ENCODE data around the gene TPGS1.

TPGS1 gene

DNA sequence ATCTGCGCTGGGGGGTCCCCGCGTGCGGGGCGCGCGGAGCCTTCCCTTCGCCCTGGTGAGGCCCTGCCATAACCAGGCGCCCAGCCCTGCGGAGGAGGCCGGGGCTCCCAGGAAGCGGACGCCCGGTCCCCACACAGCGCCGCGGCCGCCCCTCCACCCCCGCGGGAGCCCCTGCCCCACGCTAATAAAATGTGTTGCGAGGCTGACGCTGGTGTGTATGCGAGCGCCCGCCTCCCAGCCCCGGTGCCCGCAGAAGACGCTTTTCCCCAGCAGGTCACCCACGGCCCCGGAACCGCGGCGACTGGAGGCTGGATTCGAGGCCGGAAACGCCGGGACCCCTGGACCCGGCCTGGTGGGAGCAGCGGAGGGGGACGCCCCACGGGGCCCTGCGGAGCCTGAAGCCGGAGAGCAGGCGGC, 12.2 kb downstream of the TPGS1 start:
- no peak for DNase-seq (ENCODE audit: low spot score)

GRCh38 chr19:522726-523125, 15.4 kb downstream of the TPGS1 start:
- DNase-seq (ENCODE audit: low spot score), result no peak

- no peak for DNase-seq (ENCODE audit: low spot score)
Measured at GRCh38 chr19:524062-524674, 16.9 kb downstream of the TPGS1 start.

DNA sequence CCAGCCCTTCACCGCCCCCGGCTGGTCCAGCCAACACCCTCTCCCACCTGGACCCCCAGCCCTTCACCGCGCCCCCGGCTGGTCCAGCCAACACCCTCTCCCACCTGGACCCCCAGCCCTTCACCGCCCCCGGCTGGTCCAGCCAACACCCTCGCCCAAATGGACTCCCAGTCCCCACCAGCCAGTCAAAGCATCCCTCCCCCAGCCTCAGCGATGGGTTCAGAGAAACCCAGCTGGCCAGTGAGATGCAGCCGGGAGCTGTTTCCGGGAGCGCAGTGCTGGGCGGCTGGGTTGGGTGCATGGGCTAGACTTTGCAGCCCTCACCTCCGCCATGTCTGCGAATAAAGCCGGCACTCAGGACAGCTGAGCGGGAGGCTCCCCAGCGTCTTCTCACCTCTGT, 17.7 kb downstream of the TPGS1 start:
- DNase-seq (ENCODE audit: low spot score), result no peak

DNA sequence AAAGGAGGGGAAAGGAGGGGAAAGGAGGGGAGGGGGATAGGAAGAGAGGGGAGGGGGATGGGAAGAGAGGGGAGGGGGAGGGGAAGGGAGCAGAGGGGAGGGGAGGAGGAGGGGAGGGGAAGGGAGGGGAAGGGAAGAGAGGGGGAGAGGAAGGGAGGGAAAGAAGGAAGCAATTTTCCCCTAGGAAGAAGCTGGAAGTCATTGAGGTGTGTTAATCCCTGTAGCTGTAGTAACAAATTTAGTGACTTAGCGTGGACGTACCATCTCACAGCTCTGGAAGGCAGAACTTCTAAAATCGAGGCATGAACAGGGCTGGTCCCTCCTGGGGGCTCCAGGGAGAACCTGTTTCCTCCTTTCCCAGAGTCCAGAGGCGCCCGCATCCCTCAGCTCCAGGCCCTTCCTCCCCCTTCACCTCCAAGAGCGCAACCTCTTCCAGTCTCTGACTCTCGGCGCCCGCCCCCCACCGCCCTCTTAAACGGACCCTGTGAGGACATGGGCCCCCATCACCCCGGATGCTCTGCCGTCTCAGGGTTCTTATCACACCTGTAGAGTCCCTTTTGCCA, 18.6 kb downstream of the TPGS1 start:
- DNase-seq (ENCODE audit: low spot score), result no peak

DNA sequence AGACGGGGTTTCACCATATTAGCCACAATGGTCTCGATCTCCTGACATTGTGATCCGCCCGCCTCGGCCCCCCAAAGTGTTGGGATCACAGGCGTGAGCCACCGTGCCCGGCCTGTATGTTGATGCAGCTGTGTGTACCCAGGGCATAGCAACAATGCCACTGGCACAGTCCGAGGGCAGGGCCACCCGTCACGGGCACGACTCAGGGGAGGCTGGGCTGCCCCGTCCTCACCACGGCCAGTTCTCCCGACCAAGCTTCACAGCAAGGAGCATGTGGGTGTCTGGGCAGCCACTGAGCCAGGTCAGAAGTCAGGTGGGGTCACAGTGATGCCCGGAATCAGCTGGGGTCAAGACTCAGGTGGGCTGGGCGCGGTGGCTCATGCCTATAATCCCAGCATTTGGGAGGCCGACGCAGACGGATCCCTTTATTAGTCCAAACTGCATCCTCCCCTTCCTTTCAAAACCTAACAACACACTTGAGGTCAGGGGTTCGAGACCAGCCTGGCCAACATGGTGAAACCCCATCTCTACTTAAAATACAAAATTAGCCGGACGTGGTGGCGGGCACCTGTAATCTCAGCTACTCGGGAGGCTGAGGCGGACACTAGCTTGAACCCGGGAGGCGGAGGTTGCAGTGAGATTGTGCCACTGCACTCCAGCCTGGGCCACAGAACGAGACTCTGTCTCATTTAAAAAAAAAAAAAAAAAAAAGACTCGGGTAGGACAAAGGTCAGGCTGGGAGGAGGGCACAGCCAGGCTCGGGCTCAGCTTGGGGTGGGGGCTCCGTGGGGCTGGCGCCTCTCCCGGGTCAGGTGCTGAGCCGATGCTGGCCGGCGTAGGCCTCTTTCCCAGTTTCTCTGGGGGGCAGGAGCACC, 23.1 kb downstream of the TPGS1 start:
- no peak for DNase-seq (ENCODE audit: low spot score)

- peak; percentile 97 for DNase-seq (ENCODE audit: low spot score)
Measured at GRCh38 chr19:531009-531752, 23.9 kb downstream of the TPGS1 start.

- DNase-seq (ENCODE audit: low spot score), result peak; percentile 27
Measured at GRCh38 chr19:531753-532560, 24.7 kb downstream of the TPGS1 start, which contains the start of gene CDC34. CDC34 (plus strand) TSS chr19:531760; CDS start chr19:531932, 172 bp downstream.

- DNase-seq (ENCODE audit: low spot score), result peak; percentile 35
Measured at GRCh38 chr19:532561-533363, 25.5 kb downstream of the TPGS1 start.

DNA sequence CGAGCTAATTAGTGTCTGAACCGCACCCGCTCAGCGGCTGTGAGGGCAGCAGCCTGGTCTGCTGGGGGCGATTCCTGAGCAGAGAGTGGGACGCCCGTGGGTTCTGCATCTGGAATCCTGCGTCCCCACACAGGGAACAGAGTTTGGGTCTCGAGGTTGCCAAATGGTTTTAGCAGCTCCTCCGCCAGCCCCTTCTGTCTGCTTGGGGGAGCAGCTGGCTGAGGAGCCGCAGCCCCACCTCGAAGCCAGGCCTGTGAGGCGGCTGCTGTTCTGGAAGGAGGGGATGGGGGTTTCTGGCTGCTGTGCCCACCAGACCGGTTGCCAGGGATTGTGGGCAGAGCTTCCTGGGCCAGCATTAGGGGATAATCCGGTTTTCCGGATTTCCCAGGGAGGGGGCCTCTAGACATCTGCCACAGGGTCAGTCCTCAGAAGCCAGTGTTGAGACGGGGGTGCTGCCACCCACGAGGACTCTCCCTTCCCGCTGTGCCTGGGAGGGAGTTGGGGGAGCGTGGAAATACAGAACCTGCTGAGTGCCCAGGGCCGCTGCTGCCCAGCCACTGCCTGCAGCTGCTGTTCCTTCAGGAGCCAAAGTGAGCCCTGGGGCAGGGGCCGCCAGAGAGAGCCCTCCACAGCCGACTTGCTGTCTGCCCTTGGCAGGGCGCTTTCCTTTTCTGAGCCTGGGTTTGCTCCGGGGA, 26.2 kb downstream of the TPGS1 start:
- no peak for DNase-seq (ENCODE audit: low spot score)

GRCh38 chr19:534088-534487, 26.8 kb downstream of the TPGS1 start:
- no peak for DNase-seq (ENCODE audit: low spot score)

- no peak for DNase-seq (ENCODE audit: low spot score)
Measured at GRCh38 chr19:535017-535835, 27.9 kb downstream of the TPGS1 start.

DNA sequence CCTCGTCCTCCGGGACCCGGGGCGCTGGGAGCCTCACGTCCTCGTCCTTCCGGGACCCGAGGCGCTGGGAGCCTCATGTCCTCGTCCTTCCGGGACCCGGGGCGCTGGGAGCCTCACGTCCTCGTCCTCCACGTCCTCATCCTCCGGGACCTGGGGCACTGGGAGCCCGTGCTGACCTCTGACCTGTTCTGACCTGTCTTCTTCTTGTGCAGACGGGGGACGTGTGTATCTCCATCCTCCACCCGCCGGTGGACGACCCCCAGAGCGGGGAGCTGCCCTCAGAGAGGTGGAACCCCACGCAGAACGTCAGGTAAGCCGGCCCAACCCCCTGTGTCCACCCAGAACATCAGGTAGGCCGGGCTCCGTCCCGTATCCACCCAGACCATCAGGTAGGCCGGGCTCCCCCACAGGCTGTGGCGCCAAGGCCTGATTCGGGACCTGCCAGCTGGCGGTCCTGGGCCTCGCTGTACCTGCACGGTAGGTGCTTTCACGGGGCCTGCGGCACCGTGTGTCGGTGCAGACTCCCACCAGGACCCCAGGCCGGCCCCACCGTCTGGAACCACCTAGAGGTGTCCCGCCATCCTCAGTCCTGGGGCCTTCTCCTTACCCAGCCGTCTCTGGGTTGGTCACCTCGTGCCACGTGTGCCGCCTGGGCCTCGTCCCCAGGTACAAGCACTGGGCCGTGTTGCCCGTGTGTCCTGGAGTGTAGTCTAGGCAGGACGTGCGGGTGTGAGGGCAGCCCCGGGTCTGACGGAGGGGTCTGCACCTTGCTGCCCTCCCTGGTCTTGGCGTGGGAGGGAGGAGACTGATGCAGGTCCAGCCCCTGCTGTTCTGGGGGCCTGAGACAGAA, 29.0 kb downstream of the TPGS1 start:
- no peak for DNase-seq (ENCODE audit: low spot score)

DNA sequence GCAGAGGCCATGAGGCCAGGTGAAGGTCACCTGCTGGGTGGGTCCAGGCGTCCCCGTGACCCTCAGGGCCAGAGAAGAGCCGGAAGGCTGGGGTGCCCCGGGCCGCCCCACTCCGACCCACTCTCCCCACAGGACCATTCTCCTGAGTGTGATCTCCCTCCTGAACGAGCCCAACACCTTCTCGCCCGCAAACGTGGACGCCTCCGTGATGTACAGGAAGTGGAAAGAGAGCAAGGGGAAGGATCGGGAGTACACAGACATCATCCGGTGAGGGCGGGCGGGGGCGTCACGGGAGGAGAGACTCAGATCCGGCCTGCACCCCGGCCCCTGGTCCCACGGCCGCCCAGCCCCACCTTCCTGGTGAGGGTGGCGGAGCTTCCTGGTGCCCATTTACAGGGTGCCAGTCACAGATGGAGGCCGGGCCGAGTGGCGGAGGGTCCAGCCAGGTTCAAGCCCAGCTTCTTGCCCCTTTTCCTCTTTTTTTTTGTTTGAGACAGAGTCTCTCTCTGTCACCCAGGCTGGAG, 29.6 kb downstream of the TPGS1 start:
- no peak for DNase-seq (ENCODE audit: low spot score)

DNA sequence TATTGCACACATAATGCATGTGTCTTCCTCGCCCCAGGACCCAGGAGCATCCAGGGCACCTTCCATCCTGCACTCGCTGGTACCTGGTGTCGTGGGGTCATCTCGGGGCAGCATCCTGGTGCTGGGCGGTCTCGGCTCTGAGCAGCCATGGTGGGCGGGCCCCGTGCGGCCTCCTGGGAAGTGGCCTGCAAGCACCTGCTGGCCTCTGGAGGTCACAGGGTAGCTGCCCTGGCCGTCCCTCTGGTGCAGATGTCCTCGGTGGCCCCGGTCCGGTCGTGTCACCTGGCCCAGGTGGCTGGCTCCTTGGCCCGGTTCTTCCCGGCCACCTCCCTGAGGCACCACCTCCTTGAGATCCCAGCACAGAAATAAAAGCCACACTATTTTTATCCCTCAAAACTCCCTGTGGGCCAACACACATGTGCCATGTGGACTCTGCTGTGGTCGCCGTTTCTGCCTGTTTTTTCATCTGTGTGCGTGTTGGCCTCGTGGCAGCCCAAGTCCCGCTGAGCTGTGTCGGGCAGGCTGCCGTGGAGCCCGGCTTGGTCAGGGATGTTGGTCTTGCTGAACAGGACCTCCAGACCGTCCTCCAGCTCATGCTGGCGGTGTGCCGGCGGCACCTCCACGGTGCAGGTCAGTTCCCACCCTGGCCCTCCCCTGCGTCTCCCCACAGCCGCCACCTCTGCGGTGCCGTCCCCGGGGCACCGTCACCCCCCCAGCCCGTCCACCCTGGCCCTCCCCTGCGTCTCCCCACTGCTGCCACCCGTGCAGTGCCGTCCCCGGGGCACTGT, 31.5 kb downstream of the TPGS1 start:
- DNase-seq (ENCODE audit: low spot score), result no peak

- no peak for DNase-seq (ENCODE audit: low spot score)
Measured at GRCh38 chr19:539429-540030, 32.2 kb downstream of the TPGS1 start.
